ENCODE measurements around the gene EPS8L2. TPM values are rescaled to one million over a fixed set of nuclear protein-coding genes. Genes with fewer than 3 reads are reported as not detected.
A peak's percentile ranks its signal among the peaks of the same experiment; 100 is the strongest.

Gene EPS8L2
- total RNA-seq: 135 and 157 TPM in 2 replicates
- 310 and 339 TPM in 2 replicates for polyA plus RNA-seq

GRCh38 chr11:705646-706438 lies at the start of gene EPS8L2:
Gene EPS8L2 (plus strand): TSS chr11:706231. CDS start chr11:709408, 3,177 bp downstream.
- DNase-seq (ENCODE audit: low spot score): peak; percentile 84
- Histone ChIP-seq H3K9me3 (ENCODE audit: low read depth) (no peaks in the 10 kb centered on the region), H3K4me3 (peak within 1 kb of the TSS; percentile 87), H3K4me1 (ENCODE audit: insufficient read depth) (peaks cover 51% of the 10 kb centered on the region), H3K36me3 (replicated peaks; ENCODE audit: insufficient read depth, low read depth) (no peaks in the 10 kb centered on the region), H3K27me3 (no peaks in the 10 kb centered on the region), H3K4me2 (peak within 1 kb of the TSS; percentile 96), H3K27ac (peak within 1 kb of the TSS; percentile 99), H3K79me2 (peaks cover 54% of the 10 kb centered on the region), H2AFZ (no peak within 1 kb of the TSS), H3K9me2 (replicated peaks; ENCODE audit: insufficient read depth) (no peaks in the 10 kb centered on the region), H4K20me1 (ENCODE audit: insufficient read depth, poor library complexity, severe bottlenecking) (no peaks in the 10 kb centered on the region)
- TF ChIP-seq CTCF (IDR thresholded peaks at IDR 0.05; ENCODE audit: poor library complexity): no peak
- TF ChIP-seq EZH2phosphoT487 (IDR thresholded peaks at IDR 0.05; ENCODE audit: low read depth, severe bottlenecking, unreplicated experiment): no peak
- TF ChIP-seq EZH2 (IDR thresholded peaks at IDR 0.05; ENCODE audit: borderline replicate concordance): no peak
- 27% methylated on average over 27 of the region's 90 CpGs for WGBS (ENCODE audit: low lambda C conversion rate, missing lambda C conversion rate)

- H3K36me3 ChIP-seq (replicated peaks; ENCODE audit: insufficient read depth, low read depth): no peaks in the 10 kb centered on the region
- TF ChIP-seq EZH2 (IDR thresholded peaks at IDR 0.05; ENCODE audit: borderline replicate concordance) (no peak), CTCF (IDR thresholded peaks at IDR 0.05; ENCODE audit: poor library complexity) (no peak), EZH2phosphoT487 (IDR thresholded peaks at IDR 0.05; ENCODE audit: low read depth, severe bottlenecking, unreplicated experiment) (no peak)
- H3K27me3 ChIP-seq: no peaks in the 10 kb centered on the region
- no peaks in the 10 kb centered on the region for H3K79me2 ChIP-seq
- 94% methylated on average over 13 of the region's 14 CpGs for WGBS (ENCODE audit: low lambda C conversion rate, missing lambda C conversion rate)
- H3K9me3 ChIP-seq (ENCODE audit: low read depth): no peaks in the 10 kb centered on the region
- H3K4me2 ChIP-seq: no peak overlapping the region
- no peak overlapping the region for H2AFZ ChIP-seq
- no peak overlapping the region for H3K27ac ChIP-seq
- no peaks in the 10 kb centered on the region for H3K9me2 ChIP-seq (replicated peaks; ENCODE audit: insufficient read depth)
- no peak overlapping the region for H3K4me3 ChIP-seq
- peaks cover 3% of the 10 kb centered on the region for H4K20me1 ChIP-seq (ENCODE audit: insufficient read depth, poor library complexity, severe bottlenecking)
- DNase-seq (ENCODE audit: low spot score): no peak
- peaks cover 9% of the 10 kb centered on the region for H3K4me1 ChIP-seq (ENCODE audit: insufficient read depth)
These were observed 49.6 kb upstream of the EPS8L2 start for GRCh38 chr11:656426-656825.

GRCh38 chr11:656866-657265 lies 49.2 kb upstream of the EPS8L2 start:
- 89% methylated on average over 7 of the region's 7 CpGs for WGBS (ENCODE audit: low lambda C conversion rate, missing lambda C conversion rate)
- H4K20me1 ChIP-seq (ENCODE audit: insufficient read depth, poor library complexity, severe bottlenecking): peaks cover 3% of the 10 kb centered on the region
- H3K9me3 ChIP-seq (ENCODE audit: low read depth): no peaks in the 10 kb centered on the region
- H3K27ac ChIP-seq: no peak overlapping the region
- no peak for DNase-seq (ENCODE audit: low spot score)
- no peaks in the 10 kb centered on the region for H3K36me3 ChIP-seq (replicated peaks; ENCODE audit: insufficient read depth, low read depth)
- no peak overlapping the region for H3K4me2 ChIP-seq
- H3K79me2 ChIP-seq: peaks cover 2% of the 10 kb centered on the region
- H3K4me1 ChIP-seq (ENCODE audit: insufficient read depth): peaks cover 9% of the 10 kb centered on the region
- no peaks in the 10 kb centered on the region for H3K9me2 ChIP-seq (replicated peaks; ENCODE audit: insufficient read depth)
- H2AFZ ChIP-seq: no peak overlapping the region
- no peak overlapping the region for H3K4me3 ChIP-seq
- no peaks in the 10 kb centered on the region for H3K27me3 ChIP-seq
- TF ChIP-seq EZH2 (IDR thresholded peaks at IDR 0.05; ENCODE audit: borderline replicate concordance) (no peak), EZH2phosphoT487 (IDR thresholded peaks at IDR 0.05; ENCODE audit: low read depth, severe bottlenecking, unreplicated experiment) (no peak), CTCF (IDR thresholded peaks at IDR 0.05; ENCODE audit: poor library complexity) (no peak)

All from hepatocyte (in vitro differentiated cells).